ENCODE measurements around the gene SRP9. TPM values are rescaled to one million over a fixed set of nuclear protein-coding genes. Genes with fewer than 3 reads are reported as not detected.

SRP9 gene
- total RNA-seq, 1 experiment from 2014 or later = 306 TPM

DNA sequence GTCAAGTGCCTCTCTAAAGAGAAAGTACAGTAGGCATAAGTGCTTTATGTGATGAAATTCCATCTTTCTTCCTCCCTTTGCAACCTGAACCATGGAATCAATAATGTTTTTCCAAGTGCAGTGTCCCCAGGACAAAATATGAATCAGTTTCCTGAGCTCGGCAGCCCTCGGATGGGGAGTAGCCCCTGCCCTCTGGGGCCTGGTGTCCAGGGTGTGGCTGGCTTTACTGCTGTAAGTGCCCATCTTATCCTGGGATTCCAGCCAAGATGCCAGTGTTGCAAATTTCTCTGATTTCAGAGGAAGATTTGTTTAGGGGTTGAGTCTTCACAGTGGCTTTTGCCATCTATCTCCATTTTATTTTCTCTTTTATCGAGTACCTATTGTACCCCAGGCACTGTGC is 40.5 kb upstream of the SRP9 start:
- Histone ChIP-seq H3K27ac (ENCODE audit: low read length) (peak overlapping the region; percentile 68), H3K9me2 (replicated peaks; ENCODE audit: low read length) (no peaks in the 10 kb centered on the region), H3K36me3 (ENCODE audit: low read depth, low read length) (no peaks in the 10 kb centered on the region), H3K9ac (ENCODE audit: low read length) (peak overlapping the region; percentile 11; the same call in 1 of the 2 replicates), H3K79me2 (ENCODE audit: low read length) (no peaks in the 10 kb centered on the region), H3K27me3 (ENCODE audit: low read length) (no peaks in the 10 kb centered on the region), H3F3A (ENCODE audit: low read length, unreplicated experiment) (peaks cover 11% of the 10 kb centered on the region), H4K20me1 (ENCODE audit: low read length) (no peaks in the 10 kb centered on the region), H3K4me2 (ENCODE audit: low read length) (peak overlapping the region; percentile 73), H3K9me3 (ENCODE audit: low read length) (no peaks in the 10 kb centered on the region), H2AFZ (ENCODE audit: low read length) (peak overlapping the region; percentile 14), H3K4me1 (ENCODE audit: insufficient read depth, low read length) (peaks cover 30% of the 10 kb centered on the region), H3K4me3 (ENCODE audit: low read length) (peak overlapping the region; percentile 16; the same call in 1 of the 2 replicates)
- BruUV-seq (replicated peaks) = no TSS peak
- ChIA-PET CTCF (interaction anchor here (0.5 to 1.0 kb wide), 3 partner anchors 9 to 35 kb away, joined by 3 to 5 read pairs (median 4); no protein-coding TSS in a partner anchor), POLR2A (ENCODE audit: unreplicated experiment) (no interaction called here)
- intact Hi-C loops (cut with micrococcal nuclease) = loop anchor here (1.0 kb wide), 2 partner anchors 35 to 37 kb away; no protein-coding TSS in a partner anchor
- ATAC-seq (peak; percentile 83), DNase-seq (peak; percentile 92)
- TF ChIP-seq EZH2 (IDR thresholded peaks at IDR 0.05; ENCODE audit: low read length, unreplicated experiment) (no peak), CTCF (conservative IDR thresholded peaks at IDR 0.05; ENCODE audit: low read depth, low read length) (no peak), EZH2phosphoT487 (IDR thresholded peaks at IDR 0.05; ENCODE audit: borderline replicate concordance, low read length) (no peak)

- TF ChIP-seq EZH2phosphoT487 (IDR thresholded peaks at IDR 0.05; ENCODE audit: borderline replicate concordance, low read length) = no peak
- no peak for TF ChIP-seq CTCF (conservative IDR thresholded peaks at IDR 0.05; ENCODE audit: low read depth, low read length)
- no peak for TF ChIP-seq EZH2 (IDR thresholded peaks at IDR 0.05; ENCODE audit: low read length, unreplicated experiment)
- Histone ChIP-seq H4K20me1 (ENCODE audit: low read length) (no peaks in the 10 kb centered on the region), H3K36me3 (ENCODE audit: low read depth, low read length) (no peaks in the 10 kb centered on the region), H3K9me3 (ENCODE audit: low read length) (no peaks in the 10 kb centered on the region), H3K4me1 (ENCODE audit: insufficient read depth, low read length) (peaks cover 30% of the 10 kb centered on the region), H3K27me3 (ENCODE audit: low read length) (no peaks in the 10 kb centered on the region), H2AFZ (ENCODE audit: low read length) (peak overlapping the region; percentile 14), H3K9me2 (replicated peaks; ENCODE audit: low read length) (no peaks in the 10 kb centered on the region), H3K27ac (ENCODE audit: low read length) (peak overlapping the region; percentile 68), H3K9ac (ENCODE audit: low read length) (no peak overlapping the region), H3K4me2 (ENCODE audit: low read length) (peak overlapping the region; percentile 73), H3F3A (ENCODE audit: low read length, unreplicated experiment) (peaks cover 11% of the 10 kb centered on the region), H3K4me3 (ENCODE audit: low read length) (peak overlapping the region; percentile 16; the same call in 1 of the 2 replicates), H3K79me2 (ENCODE audit: low read length) (no peaks in the 10 kb centered on the region)
- ATAC-seq (no peak), DNase-seq (no peak)
- no TSS peak for BruUV-seq (replicated peaks)
- ChIA-PET POLR2A (ENCODE audit: unreplicated experiment) (no interaction called here), CTCF (no interaction called here)
- intact Hi-C loops (cut with micrococcal nuclease) = loop anchor here (1.0 kb wide), 2 partner anchors 34 to 38 kb away; no protein-coding TSS in a partner anchor
Measured at GRCh38 chr1:225737866-225738265, 39.8 kb upstream of the SRP9 start.

DNA sequence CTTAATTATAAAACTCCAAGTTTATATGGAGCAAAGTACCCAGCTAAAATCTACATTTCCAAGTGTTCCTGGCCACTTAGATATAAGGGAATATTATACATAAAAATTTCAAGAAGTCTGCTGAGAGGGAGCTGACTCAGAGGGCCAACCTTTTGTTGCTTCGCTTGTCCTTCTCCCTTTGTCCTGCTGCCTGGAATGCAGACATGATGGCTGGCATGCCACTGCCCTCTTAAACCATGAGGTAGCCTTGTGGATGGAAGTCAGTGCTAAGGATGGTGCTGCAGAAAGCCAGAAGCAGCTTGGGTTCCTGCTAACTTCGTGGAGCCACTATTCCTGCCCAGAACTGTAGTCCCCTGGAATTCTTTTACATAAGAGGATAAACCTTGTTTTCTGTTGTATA is 38.9 kb upstream of the SRP9 start:
- ChIA-PET POLR2A (ENCODE audit: unreplicated experiment) (no interaction called here), CTCF (no interaction called here)
- Histone ChIP-seq H3K27ac (ENCODE audit: low read length) (no peak overlapping the region), H3K4me3 (ENCODE audit: low read length) (no peak overlapping the region), H3K4me1 (ENCODE audit: insufficient read depth, low read length) (peaks cover 30% of the 10 kb centered on the region), H3K4me2 (ENCODE audit: low read length) (no peak overlapping the region), H3K36me3 (ENCODE audit: low read depth, low read length) (no peaks in the 10 kb centered on the region), H3K9me2 (replicated peaks; ENCODE audit: low read length) (no peaks in the 10 kb centered on the region), H3K9me3 (ENCODE audit: low read length) (no peaks in the 10 kb centered on the region), H3F3A (ENCODE audit: low read length, unreplicated experiment) (peaks cover 11% of the 10 kb centered on the region), H3K9ac (ENCODE audit: low read length) (no peak overlapping the region), H2AFZ (ENCODE audit: low read length) (no peak overlapping the region), H3K79me2 (ENCODE audit: low read length) (no peaks in the 10 kb centered on the region), H4K20me1 (ENCODE audit: low read length) (no peaks in the 10 kb centered on the region), H3K27me3 (ENCODE audit: low read length) (no peaks in the 10 kb centered on the region)
- no peak for ATAC-seq
- TF ChIP-seq CTCF (conservative IDR thresholded peaks at IDR 0.05; ENCODE audit: low read depth, low read length) (no peak), EZH2phosphoT487 (IDR thresholded peaks at IDR 0.05; ENCODE audit: borderline replicate concordance, low read length) (no peak), EZH2 (IDR thresholded peaks at IDR 0.05; ENCODE audit: low read length, unreplicated experiment) (no peak)
- no TSS peak for BruUV-seq (replicated peaks)
- intact Hi-C loops (cut with micrococcal nuclease) = no loop called here
- no peak for DNase-seq
